GM19372 (cell line): Measurements from ENCODE around the gene GRIK2.

Experiments used
- ATAC-seq: cut with Tn5 transposase; IDR thresholded peaks from one replicate; pipeline ENCODE4 v1.9.1; 2021; ENCODE audit warnings: mild to moderate bottlenecking, low read depth, moderate library complexity; ENCODE audit not compliant: unreplicated experiment

GRIK2 gene

GRCh38 chr6:101451981-101452380 is 58.5 kb downstream of the GRIK2 start:
- ATAC-seq = no peak

DNA sequence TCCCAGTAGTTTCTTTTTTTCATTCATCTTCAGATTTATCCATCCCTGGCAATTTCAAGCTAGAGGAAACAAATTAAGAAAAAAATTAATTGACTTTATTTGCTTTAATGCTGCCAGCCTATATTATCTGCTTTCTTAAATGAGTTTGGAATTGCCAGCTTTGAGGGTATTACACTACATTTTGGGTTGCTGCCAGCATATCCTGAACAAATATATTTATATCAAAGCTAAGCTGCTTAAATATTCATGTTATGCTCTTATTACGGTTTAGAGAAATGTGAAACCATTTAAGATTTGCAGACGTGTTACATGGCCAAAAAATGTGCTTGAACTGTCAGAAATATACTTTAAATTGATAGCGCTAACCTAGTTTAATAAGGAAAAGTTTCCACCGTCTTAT is 59.7 kb downstream of the GRIK2 start:
- ATAC-seq = no peak

DNA sequence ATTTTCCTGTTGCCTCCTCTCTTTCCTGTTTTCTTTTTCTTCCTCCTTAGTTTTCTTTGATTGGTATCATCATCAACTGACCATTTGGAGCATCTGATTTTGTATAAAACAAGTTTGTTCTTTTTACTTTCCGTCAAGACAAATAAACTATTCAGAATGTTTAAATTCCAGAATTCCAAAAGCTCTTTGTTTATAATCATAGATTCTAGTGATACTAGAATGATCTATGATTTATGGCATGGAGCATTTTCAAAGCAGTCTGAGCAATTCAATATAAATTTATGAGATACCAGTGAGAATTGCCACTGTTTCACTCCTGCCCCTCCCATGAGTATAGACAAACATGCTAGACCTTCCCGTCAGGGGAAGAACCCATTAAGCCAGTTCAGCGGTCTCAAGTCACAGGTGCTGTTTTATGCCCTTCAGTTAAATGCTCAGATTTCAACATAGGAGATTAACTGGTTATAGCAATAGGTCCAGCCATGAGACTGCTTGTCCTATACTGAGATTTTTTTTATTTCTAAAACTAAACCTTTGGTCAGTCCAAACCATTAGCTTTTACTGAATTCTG is 60.7 kb downstream of the GRIK2 start:
- ATAC-seq = no peak

GRCh38 chr6:101458336-101458735 is 64.8 kb downstream of the GRIK2 start:
- ATAC-seq = no peak

- no peak for ATAC-seq
These were observed 65.3 kb downstream of the GRIK2 start for GRCh38 chr6:101458826-101459225.

DNA sequence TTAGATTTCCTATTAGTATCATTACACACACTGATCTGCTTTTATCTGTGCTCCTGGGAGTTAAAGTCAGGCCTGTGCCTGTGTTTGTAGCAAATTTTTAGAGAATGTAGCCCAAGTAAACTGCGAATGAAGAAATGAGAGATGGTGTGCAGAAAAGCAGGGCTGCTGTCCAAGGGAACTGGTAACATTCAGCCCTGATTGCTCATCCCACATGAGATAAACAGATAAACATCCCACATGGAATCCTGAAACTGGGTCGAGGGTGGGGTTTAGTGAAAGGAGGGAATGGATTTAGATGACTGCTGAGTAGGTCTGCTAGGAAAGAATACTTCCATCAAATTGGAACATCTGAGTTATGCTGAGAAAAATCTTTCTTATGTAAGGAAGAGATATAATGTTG is 69.1 kb downstream of the GRIK2 start:
- no peak for ATAC-seq

DNA sequence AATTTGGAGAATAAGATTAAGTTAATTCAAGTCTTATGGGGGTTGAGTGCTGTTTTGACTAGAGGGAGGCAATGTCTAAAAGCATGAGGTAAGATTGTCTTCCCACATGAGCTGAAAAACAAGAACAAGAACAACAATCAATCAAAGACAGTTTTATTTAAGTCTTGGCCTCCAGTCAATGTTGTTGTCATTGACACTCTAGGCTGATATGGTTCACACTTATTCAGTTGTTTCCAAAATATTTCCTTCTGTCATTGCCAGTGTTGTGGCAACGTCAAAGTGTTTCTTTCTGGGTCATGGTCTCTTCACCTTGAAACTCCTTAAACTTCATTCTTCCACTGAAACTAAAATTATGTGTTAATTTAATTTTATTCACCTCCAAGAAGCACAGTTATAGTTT is 72.4 kb downstream of the GRIK2 start:
- ATAC-seq = no peak

- no peak for ATAC-seq
These were observed 83.9 kb downstream of the GRIK2 start for GRCh38 chr6:101477436-101477835.

- ATAC-seq = no peak
These were observed 85.4 kb downstream of the GRIK2 start for GRCh38 chr6:101478891-101479290.

GRCh38 chr6:101482606-101483005 is 89.1 kb downstream of the GRIK2 start:
- ATAC-seq = no peak

DNA sequence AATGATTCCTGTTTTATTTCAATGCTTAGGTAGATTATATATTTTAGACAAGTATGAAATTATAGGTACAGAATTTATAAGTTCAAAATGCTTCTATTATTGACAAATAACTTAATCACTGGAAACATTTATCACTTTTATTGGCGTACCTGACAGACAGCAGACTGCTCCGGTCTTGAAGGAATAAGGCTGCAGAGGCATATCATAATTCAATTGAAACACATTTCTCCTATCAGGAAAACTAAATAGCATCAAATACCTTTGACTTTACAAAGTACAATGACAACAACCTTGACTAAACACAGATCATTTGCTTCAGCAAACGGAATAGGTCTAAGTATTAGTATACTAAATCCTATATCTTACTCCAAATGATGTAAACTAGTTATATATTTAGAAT is 91.3 kb downstream of the GRIK2 start:
- no peak for ATAC-seq

GRCh38 chr6:101486124-101486523 is 92.6 kb downstream of the GRIK2 start:
- ATAC-seq = no peak

DNA sequence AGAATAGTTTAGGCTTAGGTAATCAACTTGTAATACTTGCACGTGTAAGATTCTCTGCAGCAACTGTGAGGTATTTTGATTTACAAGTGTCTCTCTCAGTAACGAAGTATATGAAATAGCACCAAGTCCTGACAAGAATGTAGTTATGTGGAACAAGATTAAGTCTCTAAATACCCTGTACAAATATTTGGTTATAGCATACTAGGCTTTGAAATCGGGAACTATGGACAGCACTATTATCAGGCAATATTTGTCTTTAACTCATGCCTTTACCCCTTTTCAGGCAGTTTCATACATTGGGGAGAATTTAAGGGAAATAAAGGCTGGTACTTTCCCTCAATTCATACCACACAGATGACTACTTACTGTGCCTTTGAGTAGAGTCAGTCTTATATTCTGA is 93.2 kb downstream of the GRIK2 start:
- no peak for ATAC-seq

DNA sequence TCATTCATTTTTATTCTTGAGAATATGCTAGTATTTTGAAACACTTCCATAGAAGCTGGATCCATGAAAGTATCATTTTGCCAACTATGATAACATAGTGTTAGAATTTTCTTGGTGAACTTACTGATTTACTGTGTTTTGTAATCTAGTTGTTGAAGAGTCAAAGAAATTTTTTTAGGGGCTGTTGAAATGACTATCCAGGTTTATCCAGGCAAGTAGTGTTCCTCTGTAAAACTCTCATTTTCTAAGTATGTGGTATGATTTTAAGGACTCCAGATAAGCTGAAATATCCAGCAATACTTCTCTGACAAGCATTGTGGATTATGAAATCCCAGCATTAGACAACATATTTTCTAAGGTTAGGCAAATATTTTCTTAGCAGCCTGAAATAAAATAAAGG is 95.9 kb downstream of the GRIK2 start:
- ATAC-seq = no peak

GRCh38 chr6:101490857-101491256 is 97.3 kb downstream of the GRIK2 start:
- no peak for ATAC-seq

GRCh38 chr6:101502818-101503217 is 109.3 kb downstream of the GRIK2 start:
- ATAC-seq = no peak

- ATAC-seq = no peak
These were observed 116.0 kb downstream of the GRIK2 start for GRCh38 chr6:101509536-101509935.

DNA sequence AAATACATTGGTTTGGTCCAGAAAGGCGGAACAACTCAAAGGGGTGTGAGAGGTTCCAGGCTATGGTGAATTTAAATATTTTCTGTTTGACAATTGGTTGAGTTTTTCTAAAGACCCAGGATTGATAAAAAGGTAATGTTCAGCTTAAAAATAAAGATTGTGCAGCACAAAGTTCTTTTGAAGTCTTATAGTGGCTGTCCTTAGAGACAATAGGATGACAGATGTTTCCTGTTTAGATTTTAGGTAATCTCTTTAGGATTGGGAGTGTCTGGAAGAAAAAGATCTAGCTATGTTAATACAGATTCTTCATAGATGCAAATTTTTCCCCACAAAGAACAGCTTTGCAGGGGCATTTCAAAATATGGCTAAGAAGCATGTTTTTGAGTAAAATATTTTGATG is 119.7 kb downstream of the GRIK2 start:
- no peak for ATAC-seq

DNA sequence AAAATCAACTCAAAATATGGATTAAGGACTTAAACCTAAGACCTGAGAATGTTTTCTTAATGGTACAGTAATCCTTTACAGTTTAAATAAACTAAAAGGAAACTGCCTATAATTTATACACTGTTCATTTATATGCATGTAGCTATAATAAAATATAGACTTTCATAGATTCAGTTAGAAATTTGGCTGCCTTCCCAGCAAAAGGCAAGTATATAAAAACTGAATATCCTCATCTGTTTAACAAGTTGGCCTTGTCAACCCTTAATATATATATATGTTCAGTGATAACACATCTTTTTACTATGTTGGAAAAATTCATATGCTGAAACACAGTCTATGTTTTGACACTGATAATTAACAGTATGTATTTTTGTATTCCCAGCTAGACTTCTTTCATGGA is 123.1 kb downstream of the GRIK2 start:
- ATAC-seq = no peak

DNA sequence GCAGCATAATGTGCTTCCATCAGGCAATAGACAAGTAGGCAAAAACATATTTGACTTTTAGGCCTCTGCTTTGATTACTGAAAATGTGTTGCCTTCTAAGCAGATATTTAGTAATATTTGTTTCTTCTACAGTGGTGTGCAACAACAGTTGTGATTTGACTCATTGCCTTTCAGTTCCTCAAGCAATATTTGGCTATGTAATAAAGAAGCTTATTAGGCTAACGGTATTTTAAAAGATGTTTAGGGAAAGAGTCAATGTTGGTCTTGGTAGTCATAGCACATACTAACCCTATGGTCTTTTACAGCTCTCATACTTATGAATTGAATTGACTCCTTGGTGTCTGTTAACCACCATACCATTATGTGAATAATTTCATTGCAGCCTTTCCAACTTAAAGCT is 124.1 kb downstream of the GRIK2 start:
- no peak for ATAC-seq

- ATAC-seq = no peak
These were observed 128.7 kb downstream of the GRIK2 start for GRCh38 chr6:101522254-101522653.

DNA sequence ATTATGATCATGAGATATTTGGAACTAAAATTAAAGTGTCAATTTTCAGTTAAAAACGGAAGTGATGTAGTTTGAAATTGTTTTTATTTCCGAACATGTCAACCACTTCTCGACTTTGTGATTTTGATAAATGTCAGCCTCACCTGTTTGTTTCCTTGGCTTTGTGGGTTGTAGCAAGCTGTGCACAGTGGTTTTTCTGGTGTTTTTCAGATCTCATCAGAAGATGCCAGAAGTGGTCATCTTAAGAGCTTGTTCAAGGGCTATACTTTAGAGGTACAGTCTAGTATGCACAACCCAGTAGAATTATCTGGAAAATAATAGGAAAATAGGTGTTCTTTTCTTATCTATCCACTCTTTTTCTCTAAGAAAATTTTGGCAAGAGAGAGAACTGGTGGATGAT is 134.0 kb downstream of the GRIK2 start:
- no peak for ATAC-seq

DNA sequence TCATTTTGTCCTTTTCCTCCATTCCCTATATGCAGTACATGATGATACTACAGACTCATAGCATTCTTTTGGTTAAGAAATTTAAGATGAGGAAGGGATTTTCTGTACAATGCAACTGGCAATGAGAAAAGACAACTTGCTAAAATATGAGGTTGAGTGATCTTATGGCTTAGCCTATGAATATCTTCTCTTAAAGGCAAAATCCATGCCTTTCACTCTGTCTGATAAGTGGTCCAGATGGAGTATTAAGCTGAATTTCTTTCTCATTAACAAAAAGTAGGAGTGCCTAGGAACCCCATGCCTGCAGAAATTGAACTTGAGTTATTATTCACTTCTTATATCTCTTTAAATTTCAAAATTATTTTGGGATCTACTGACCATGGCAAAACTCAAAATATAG is 135.3 kb downstream of the GRIK2 start:
- no peak for ATAC-seq
